IPS-18a (cell line): ENCODE measurements around the gene ATP6V1F.

ENCODE experiments used
- H3K27ac ChIP-seq: one replicate; pipeline ENCODE4 v1.5.1; 2013; ENCODE audit warnings: low read length
- H3K27me3 ChIP-seq: one replicate; pipeline ENCODE4 v1.6.1; 2013; ENCODE audit warnings: mild to moderate bottlenecking, low read length; ENCODE audit not compliant: control insufficient read depth, insufficient read depth
- H3K36me3 ChIP-seq: one replicate; pipeline ENCODE4 v1.6.1; 2013; ENCODE audit warnings: low read depth, low read length; ENCODE audit not compliant: control insufficient read depth
- H3K4me1 ChIP-seq: one replicate; pipeline ENCODE4 v1.6.1; 2013; ENCODE audit warnings: low read depth, low read length; ENCODE audit not compliant: control insufficient read depth
- H3K4me3 ChIP-seq: one replicate; pipeline ENCODE4 v1.5.1; 2013; ENCODE audit warnings: low read length
- H3K9ac ChIP-seq: one replicate; pipeline ENCODE4 v1.6.1; 2013; ENCODE audit warnings: mild to moderate bottlenecking, low read length, moderate library complexity
- H3K9me3 ChIP-seq: one replicate; pipeline ENCODE4 v1.6.1; 2013; ENCODE audit warnings: low read depth, low read length; ENCODE audit not compliant: control insufficient read depth

ATP6V1F gene

GRCh38 chr7:128914566-128915151 lies 52.0 kb downstream of the ATP6V1F start:
- H3K9ac ChIP-seq = no peak overlapping the region

DNA sequence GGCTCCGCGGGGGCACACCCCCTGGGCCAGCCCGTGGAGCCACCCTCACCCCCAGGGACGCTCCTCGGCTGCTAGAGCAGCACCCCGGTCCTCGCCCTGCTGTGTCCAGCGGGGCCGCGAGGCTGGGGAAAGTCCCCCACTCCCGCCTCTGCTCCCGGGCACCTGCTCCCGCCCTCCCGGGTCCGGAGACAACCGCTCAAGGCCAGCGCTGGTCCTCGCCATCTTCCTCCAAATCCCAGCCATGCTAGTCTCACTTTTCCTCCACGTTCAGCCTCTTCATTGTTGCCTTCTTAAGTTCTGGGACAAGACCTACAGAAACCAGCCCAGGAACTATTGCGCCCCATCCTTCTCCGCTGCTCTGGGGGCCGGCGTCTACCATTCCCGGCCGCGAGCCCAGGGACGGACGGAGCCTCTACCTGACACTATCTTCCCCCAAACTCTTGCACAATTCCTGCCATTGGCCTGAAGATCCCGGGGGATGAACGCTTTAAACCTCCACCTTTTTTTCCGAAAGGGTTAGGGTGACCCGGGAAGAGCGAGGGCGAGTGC lies 52.7 kb downstream of the ATP6V1F start:
- no peak overlapping the region for H3K4me3 ChIP-seq
- no peak overlapping the region for H3K27ac ChIP-seq
- H3K36me3 ChIP-seq = no peaks in the 10 kb centered on the region
- H3K9me3 ChIP-seq = no peaks in the 10 kb centered on the region
- H3K27me3 ChIP-seq = peaks cover 7% of the 10 kb centered on the region
- H3K4me1 ChIP-seq = peaks cover 15% of the 10 kb centered on the region
- no peak overlapping the region for H3K9ac ChIP-seq

More at GRCh38 chr7:128914566-128915151, 52.0 kb downstream of the ATP6V1F start:
- Histone ChIP-seq H3K36me3 (no peaks in the 10 kb centered on the region), H3K4me1 (peaks cover 16% of the 10 kb centered on the region), H3K4me3 (no peak overlapping the region), H3K9me3 (no peaks in the 10 kb centered on the region), H3K27ac (no peak overlapping the region), H3K27me3 (peaks cover 14% of the 10 kb centered on the region)
